Astrocyte of the spinal cord (primary cell): ENCODE results near the gene AHNAK2.
"Not testable (repeated sequence)": the region's sequence is repeated elsewhere in the genome, so short reads cannot be mapped to it uniquely, and the experiment has no call there.

Source experiments
- DNase-seq: peaks from one replicate; pipeline ENCODE4 v3.0.0; 2011; ENCODE audit warnings: low read depth, low spot score
- H3K4me3 ChIP-seq: 2 replicates; pipeline ENCODE4 v1.5.1; 2011; ENCODE audit warnings: low read depth, mild to moderate bottlenecking, low read length, moderate library complexity
- CTCF ChIP-seq: IDR thresholded peaks from 2 replicates; pipeline ENCODE4 v1.5.1; 2012; ENCODE audit warnings: low read depth, mild to moderate bottlenecking, low read length, inconsistent platforms
- in situ Hi-C: cut with HindIII; loops from 2 replicates; pipeline ENCODE4 v1.10.0; 2017; ENCODE audit warnings: low sequenced_read_pairs

Gene AHNAK2

GRCh38 chr14:104894331-104895206, 83.6 kb downstream of the AHNAK2 start:
- in situ Hi-C loops, result no loop called here
- DNase-seq, result no peak
- TF ChIP-seq CTCF, result no peak
- no peak overlapping the region for H3K4me3 ChIP-seq

GRCh38 chr14:104893435-104894207, 84.6 kb downstream of the AHNAK2 start:
- DNase-seq, result no peak
- no peak overlapping the region for H3K4me3 ChIP-seq
- no peak for TF ChIP-seq CTCF
- in situ Hi-C loops, result no loop called here

DNA sequence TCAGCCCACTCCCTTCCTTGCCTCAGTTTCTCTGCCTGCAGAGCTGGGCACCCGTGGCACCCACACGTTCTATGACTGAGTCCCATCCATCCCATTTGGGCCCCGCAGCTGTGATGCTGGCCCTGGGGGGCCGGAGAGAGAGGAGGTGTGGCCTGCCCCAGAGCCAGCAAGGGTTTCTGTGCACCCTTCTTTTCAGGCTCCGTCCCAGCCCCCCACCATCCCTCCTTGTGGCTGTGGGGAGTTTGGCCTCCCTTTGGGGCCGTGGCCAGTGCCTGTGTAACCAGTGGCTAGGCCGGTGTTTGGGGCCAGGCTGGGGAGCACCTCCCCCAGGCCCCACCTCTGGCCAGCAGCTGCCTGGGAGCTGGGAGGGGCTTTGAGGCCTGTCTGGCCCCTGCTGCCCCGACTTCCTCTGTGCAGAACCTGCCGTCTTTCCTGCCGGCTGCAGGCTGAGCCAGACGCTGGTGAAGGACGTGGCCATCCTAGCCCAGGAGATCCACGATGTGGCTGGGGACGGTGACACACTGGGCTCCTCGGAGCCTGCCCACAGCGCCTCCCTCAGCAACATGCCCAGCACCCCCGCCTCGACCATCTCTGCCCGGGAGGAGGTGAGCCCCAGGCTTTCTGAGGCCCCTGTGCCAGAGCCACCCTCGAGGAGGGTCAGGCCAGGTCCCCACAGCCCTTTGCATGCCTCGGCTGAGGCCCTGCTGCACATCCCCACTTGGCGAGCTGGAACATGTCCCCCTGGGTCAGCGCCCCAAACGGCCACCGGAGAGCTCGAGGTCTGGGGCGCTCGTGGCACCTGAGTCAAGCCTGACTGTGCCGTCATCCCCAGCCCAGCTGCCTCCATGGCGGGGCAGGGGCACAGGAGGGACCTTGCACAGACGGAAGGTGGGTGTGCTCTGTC, 85.4 kb downstream of the AHNAK2 start:
- in situ Hi-C loops, result no loop called here
- H3K4me3 ChIP-seq, result no peak overlapping the region
- no peak for TF ChIP-seq CTCF
- DNase-seq, result no peak

GRCh38 chr14:104891664-104892530, 86.3 kb downstream of the AHNAK2 start:
- no peak for TF ChIP-seq CTCF
- no peak for DNase-seq
- H3K4me3 ChIP-seq, result no peak overlapping the region
- in situ Hi-C loops, result no loop called here

DNA sequence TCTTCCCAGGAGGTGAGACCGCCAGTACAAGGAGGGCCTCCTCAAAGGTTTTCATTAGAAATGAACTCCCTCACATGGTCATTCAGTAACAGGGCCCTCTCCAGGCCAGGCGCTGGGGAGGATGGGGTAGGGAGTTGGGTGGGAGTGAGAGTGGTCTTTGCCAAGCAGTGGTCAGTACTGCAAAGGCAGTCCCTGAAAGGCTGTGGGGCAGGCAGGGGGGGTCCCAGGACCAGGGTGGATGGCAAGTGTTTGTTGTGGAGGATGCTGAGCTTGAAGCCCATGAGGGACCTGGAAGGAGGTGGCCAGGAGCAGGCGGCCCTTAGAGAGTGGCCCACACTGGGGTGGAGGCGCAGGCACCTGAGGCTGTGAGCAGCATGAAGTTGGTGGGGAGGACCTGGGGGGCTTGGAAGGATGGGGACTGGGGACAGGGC, 87.0 kb downstream of the AHNAK2 start:
- H3K4me3 ChIP-seq, result no peak overlapping the region
- in situ Hi-C loops, result no loop called here
- no peak for TF ChIP-seq CTCF
- no peak for DNase-seq

DNA sequence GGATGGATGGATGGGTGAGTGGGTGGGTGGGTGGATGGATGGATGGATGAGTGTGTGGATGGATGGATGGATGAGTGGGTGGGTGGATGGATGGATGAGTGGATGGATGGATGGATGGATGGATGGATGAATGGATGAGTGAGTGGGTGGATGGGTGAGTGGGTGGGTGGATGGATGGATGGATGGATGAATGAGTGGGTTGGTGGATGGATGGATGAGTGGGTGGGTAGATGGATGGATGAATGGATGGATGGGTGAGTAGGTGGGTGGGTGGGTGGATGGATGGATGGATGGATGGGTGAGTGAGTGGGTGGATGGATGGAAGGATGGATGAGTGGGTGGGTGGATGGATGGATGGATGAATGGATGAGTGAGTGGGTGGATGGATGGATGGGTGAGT, 87.9 kb downstream of the AHNAK2 start:
- in situ Hi-C loops, DNase-seq, H3K4me3 ChIP-seq: not testable (repeated sequence)
